22Rv1 (cell line): Measurements from ENCODE around the gene CHST2.

Experiments used
- H3K27ac ChIP-seq: fragments of 450-650 bp; 2 replicates; pipeline ENCODE4 v1.5.1; 2017
- CTCF ChIP-seq: fragments of 450-650 bp; IDR thresholded peaks from 2 replicates; pipeline ENCODE4 v1.5.1; 2017; ENCODE audit warnings: mild to moderate bottlenecking
- ZFX ChIP-seq: fragments of 450-650 bp; IDR thresholded peaks from 2 replicates; pipeline ENCODE4 v1.6.1; 2017; ENCODE audit warnings: antibody characterized with exemption, borderline replicate concordance

CHST2 gene

GRCh38 chr3:143139762-143140161 is 20.2 kb downstream of the CHST2 start:
- TF ChIP-seq ZFX (no peak), CTCF (no peak)
- H3K27ac ChIP-seq: no peak overlapping the region

GRCh38 chr3:143140550-143140949 is 21.0 kb downstream of the CHST2 start:
- TF ChIP-seq ZFX (no peak), CTCF (no peak)
- H3K27ac ChIP-seq: no peak overlapping the region

GRCh38 chr3:143142354-143142753 is 22.8 kb downstream of the CHST2 start:
- TF ChIP-seq CTCF (no peak), ZFX (no peak)
- no peak overlapping the region for H3K27ac ChIP-seq

- TF ChIP-seq ZFX (no peak), CTCF (no peak)
- H3K27ac ChIP-seq: no peak overlapping the region
Measured at GRCh38 chr3:143145906-143146305, 26.3 kb downstream of the CHST2 start.

- H3K27ac ChIP-seq: no peak overlapping the region
- TF ChIP-seq CTCF (no peak), ZFX (no peak)
Measured at GRCh38 chr3:143146486-143147274, 27.1 kb downstream of the CHST2 start.

- no peak overlapping the region for H3K27ac ChIP-seq
- TF ChIP-seq ZFX: no peak
Measured at GRCh38 chr3:143147707-143148106, 28.1 kb downstream of the CHST2 start.

GRCh38 chr3:143150071-143150470 is 30.5 kb downstream of the CHST2 start:
- no peak overlapping the region for H3K27ac ChIP-seq
- TF ChIP-seq ZFX (no peak), CTCF (no peak)
